ENCODE data around the gene CNIH1.

DNA sequence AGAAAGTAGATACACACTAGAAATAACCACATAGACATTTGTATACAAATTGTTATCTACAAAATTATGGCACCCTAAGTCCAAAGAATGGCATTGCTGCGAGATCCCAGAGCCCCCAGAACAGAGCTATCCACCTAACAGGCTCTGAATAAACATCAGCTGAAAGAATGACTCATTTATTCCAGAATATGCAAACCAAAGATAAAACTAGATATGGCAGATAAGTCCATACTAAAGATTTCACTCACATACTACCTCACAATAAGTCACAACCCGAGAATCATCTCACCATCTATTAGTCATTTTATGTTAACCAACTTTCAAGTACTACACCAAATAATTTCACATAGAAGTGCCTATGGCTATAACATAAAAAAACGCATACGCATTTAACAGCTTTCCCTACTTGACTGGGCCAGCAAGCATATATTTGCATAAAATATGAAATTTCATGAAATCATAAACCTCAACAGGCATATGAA, 5.6 kb downstream of the CNIH1 start:
- TF ChIP-seq POLR2AphosphoS5 (IDR thresholded peaks at IDR 0.05) (no peak), POLR2A (IDR thresholded peaks at IDR 0.05) (no peak), EP300 (IDR thresholded peaks at IDR 0.05) (no peak)
- TF ChIP-seq, protein P1, sequence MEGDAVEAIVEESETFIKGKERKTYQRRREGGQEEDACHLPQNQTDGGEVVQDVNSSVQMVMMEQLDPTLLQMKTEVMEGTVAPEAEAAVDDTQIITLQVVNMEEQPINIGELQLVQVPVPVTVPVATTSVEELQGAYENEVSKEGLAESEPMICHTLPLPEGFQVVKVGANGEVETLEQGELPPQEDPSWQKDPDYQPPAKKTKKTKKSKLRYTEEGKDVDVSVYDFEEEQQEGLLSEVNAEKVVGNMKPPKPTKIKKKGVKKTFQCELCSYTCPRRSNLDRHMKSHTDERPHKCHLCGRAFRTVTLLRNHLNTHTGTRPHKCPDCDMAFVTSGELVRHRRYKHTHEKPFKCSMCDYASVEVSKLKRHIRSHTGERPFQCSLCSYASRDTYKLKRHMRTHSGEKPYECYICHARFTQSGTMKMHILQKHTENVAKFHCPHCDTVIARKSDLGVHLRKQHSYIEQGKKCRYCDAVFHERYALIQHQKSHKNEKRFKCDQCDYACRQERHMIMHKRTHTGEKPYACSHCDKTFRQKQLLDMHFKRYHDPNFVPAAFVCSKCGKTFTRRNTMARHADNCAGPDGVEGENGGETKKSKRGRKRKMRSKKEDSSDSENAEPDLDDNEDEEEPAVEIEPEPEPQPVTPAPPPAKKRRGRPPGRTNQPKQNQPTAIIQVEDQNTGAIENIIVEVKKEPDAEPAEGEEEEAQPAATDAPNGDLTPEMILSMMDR (IDR thresholded peaks at IDR 0.05), result no peak

Data from suprapubic skin (tissue), 4 donors.